ENCODE results near the gene USP7.

- no peak for TF ChIP-seq POLR2A (IDR thresholded peaks at IDR 0.05)
- TF ChIP-seq, protein P1, sequence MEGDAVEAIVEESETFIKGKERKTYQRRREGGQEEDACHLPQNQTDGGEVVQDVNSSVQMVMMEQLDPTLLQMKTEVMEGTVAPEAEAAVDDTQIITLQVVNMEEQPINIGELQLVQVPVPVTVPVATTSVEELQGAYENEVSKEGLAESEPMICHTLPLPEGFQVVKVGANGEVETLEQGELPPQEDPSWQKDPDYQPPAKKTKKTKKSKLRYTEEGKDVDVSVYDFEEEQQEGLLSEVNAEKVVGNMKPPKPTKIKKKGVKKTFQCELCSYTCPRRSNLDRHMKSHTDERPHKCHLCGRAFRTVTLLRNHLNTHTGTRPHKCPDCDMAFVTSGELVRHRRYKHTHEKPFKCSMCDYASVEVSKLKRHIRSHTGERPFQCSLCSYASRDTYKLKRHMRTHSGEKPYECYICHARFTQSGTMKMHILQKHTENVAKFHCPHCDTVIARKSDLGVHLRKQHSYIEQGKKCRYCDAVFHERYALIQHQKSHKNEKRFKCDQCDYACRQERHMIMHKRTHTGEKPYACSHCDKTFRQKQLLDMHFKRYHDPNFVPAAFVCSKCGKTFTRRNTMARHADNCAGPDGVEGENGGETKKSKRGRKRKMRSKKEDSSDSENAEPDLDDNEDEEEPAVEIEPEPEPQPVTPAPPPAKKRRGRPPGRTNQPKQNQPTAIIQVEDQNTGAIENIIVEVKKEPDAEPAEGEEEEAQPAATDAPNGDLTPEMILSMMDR (IDR thresholded peaks at IDR 0.05): no peak
Measured at GRCh38 chr16:8996891-8997290, 33.2 kb upstream of the USP7 start.

Measured in ovary (tissue), 3 donors.